ENCODE measurements around the gene HACL1.
"Not testable (repeated sequence)": the region's sequence is repeated elsewhere in the genome, so short reads cannot be mapped to it uniquely, and the experiment has no call there.

HACL1 gene

DNA sequence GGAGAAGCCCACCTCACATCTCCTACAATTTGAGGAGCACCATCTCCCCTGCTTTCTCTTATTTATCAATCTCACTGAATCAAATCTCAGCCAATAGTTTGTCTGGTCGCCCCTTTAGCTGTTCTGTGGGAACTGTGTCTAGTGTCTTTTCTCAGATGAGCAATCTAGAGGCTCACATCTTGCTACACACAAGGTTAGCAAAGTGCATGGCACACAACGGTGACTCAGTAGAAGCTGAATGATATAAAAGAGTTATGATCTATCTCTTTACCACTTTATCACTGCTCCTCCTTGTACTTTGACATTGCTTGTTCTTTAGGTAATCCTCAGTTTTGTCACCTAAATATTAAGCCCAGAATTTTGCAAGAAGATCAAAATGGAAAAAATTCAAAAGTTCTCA lies 63.0 kb downstream of the HACL1 start:
- Histone ChIP-seq H3K9ac (ENCODE audit: low read length) (no peak overlapping the region), H3K9me3 (ENCODE audit: low read length) (no peaks in the 10 kb centered on the region), H3K36me3 (ENCODE audit: insufficient read depth, low read length) (no peaks in the 10 kb centered on the region), H3K27me3 (ENCODE audit: control insufficient read depth in 1 of 2, insufficient read depth in 2 of 2, low read length in 2 of 2) (no peaks in the 10 kb centered on the region), H3K4me3 (ENCODE audit: low read depth in 1 of 2, low read length in 2 of 2) (no peak overlapping the region), H3K4me1 (ENCODE audit: insufficient read depth, low read length) (no peaks in the 10 kb centered on the region), H3K27ac (ENCODE audit: low read depth, low read length) (no peak overlapping the region)

DNA sequence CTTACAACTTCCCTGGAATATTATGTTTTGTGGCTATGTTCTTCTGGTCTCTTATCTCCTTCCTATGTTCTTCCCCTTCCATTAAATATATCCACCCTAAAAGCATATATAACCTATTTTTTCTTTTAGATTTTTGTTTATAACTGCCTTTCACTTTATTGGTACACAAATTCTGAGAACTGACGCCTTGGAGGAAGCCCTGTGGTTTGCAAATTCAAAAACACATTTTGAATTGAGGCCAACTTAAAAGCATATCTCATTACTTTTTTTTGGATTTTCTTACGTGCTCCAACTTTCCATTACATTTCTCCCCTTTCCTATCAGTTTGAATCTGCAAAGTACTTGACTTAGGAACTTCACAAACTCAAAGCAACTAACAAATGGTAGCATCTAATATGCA lies 64.5 kb downstream of the HACL1 start:
- no peaks in the 10 kb centered on the region for H3K9me3 ChIP-seq (ENCODE audit: low read length)
- no peak overlapping the region for H3K9ac ChIP-seq (ENCODE audit: low read length)
- H3K4me1 ChIP-seq (ENCODE audit: insufficient read depth, low read length), result no peaks in the 10 kb centered on the region
- no peaks in the 10 kb centered on the region for H3K27me3 ChIP-seq (ENCODE audit: control insufficient read depth in 1 of 2, insufficient read depth in 2 of 2, low read length in 2 of 2)
- H3K4me3 ChIP-seq (ENCODE audit: low read depth in 1 of 2, low read length in 2 of 2), result no peak overlapping the region
- no peak overlapping the region for H3K27ac ChIP-seq (ENCODE audit: low read depth, low read length)
- no peaks in the 10 kb centered on the region for H3K36me3 ChIP-seq (ENCODE audit: insufficient read depth, low read length)

DNA sequence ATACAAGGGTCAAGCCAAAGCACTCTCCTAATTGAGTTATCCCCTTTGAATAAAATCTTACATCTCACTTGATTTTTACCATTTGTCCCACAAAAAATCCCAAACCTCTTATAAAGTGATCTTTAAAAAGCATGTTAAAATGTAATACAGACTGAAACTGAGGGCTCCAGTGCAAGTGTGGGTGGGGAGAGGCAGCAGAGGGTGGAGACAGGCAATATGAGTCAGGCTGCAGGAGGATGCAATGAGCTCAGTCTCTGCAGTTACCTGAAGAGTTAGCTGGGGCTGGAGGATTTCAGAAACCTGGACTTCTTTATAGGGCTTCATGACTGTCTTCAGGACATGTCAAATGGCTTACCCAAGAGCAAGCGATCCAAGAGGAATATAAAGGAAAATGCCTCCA lies 65.6 kb downstream of the HACL1 start:
- Histone ChIP-seq H3K4me3 (ENCODE audit: low read depth in 1 of 2, low read length in 2 of 2) (no peak overlapping the region), H3K36me3 (ENCODE audit: insufficient read depth, low read length) (no peaks in the 10 kb centered on the region), H3K27me3 (ENCODE audit: control insufficient read depth in 1 of 2, insufficient read depth in 2 of 2, low read length in 2 of 2) (no peaks in the 10 kb centered on the region), H3K4me1 (ENCODE audit: insufficient read depth, low read length) (no peaks in the 10 kb centered on the region), H3K9me3 (ENCODE audit: low read length) (no peaks in the 10 kb centered on the region), H3K27ac (ENCODE audit: low read depth, low read length) (no peak overlapping the region), H3K9ac (ENCODE audit: low read length) (no peak overlapping the region)

DNA sequence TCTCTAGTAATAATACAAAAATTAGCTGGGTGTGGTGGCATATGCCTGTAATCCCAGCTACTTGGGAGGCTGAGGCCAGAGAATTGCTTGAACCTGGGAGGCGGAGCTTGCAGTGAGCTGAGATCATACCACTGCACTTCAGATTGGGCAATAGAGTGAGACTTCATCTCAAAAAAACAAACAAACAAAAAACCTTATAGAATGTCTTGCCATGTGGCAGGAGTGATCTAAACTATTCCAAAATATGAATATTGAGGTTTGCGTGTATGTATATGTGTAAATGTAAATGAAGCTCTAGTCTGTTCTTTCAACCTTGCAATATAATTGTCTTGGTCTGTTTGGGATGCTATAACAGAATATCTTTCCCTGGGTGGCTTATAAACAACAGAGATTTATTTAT lies 68.8 kb downstream of the HACL1 start:
- H3K27me3 ChIP-seq (ENCODE audit: control insufficient read depth in 1 of 2, insufficient read depth in 2 of 2, low read length in 2 of 2); H3K4me1 ChIP-seq (ENCODE audit: insufficient read depth, low read length); H3K9me3 ChIP-seq (ENCODE audit: low read length); H3K36me3 ChIP-seq (ENCODE audit: insufficient read depth, low read length); H3K4me3 ChIP-seq (ENCODE audit: low read depth in 1 of 2, low read length in 2 of 2); H3K27ac ChIP-seq (ENCODE audit: low read depth, low read length); H3K9ac ChIP-seq (ENCODE audit: low read length): not testable (repeated sequence)

DNA sequence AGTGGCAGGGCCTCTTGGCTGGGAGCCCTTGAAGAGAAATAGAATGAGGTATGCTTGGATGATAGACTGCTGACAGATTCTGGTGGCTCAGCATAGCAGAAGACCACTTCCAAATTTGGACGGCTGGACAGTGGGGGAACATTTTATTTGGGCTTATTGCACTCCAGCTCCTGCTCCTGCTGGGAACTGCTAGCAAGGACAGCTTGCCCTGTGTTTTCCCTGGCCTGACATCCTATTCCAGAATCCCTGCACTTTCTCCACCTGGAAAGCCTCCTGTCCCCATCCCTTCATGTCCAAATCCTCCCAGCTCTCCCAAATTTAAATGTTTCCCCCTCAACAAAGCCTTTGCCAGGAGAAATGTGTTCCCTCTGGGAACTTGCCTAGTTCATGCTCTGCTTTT lies 70.0 kb downstream of the HACL1 start:
- Histone ChIP-seq H3K36me3 (ENCODE audit: insufficient read depth, low read length) (no peaks in the 10 kb centered on the region), H3K4me3 (ENCODE audit: low read depth in 1 of 2, low read length in 2 of 2) (no peak overlapping the region), H3K27me3 (ENCODE audit: control insufficient read depth in 1 of 2, insufficient read depth in 2 of 2, low read length in 2 of 2) (no peaks in the 10 kb centered on the region), H3K9me3 (ENCODE audit: low read length) (no peaks in the 10 kb centered on the region), H3K4me1 (ENCODE audit: insufficient read depth, low read length) (no peaks in the 10 kb centered on the region), H3K27ac (ENCODE audit: low read depth, low read length) (no peak overlapping the region), H3K9ac (ENCODE audit: low read length) (no peak overlapping the region)

DNA sequence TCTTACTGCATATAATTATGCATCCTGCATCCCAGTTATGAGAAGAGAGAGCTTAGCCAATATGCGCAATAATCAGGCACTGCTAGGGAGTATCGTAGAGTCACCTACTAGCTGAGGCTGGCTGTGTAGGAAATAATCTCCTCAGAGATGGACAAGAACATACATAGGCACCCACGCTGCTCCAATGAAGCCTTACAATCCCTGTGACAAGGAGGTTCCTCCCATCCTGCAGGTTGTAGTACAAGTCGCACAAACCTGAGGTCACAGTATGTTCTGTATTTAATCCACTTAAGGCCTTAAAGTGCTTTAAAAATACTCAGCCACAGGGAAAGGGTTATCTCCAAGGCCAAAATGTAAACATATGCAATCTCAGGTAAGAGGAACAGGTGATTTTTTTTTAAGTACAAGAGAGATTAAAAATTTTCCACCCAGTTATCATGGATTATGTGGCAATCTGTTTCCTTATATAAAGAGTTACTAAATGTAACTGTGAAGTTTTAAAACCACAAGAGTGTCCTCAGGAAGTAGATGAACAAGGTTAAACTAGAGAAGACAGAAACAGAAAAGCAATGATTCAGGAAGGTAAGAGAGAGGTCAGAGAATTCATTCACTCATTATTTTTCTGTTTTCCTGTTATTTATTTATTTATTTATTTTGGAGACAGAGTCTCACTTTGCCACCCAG lies 72.4 kb downstream of the HACL1 start:
- Histone ChIP-seq H3K9me3 (ENCODE audit: low read length) (no peaks in the 10 kb centered on the region), H3K4me3 (ENCODE audit: low read depth in 1 of 2, low read length in 2 of 2) (no peak overlapping the region), H3K27ac (ENCODE audit: low read depth, low read length) (no peak overlapping the region), H3K9ac (ENCODE audit: low read length) (no peak overlapping the region), H3K4me1 (ENCODE audit: insufficient read depth, low read length) (no peaks in the 10 kb centered on the region), H3K27me3 (ENCODE audit: control insufficient read depth in 1 of 2, insufficient read depth in 2 of 2, low read length in 2 of 2) (no peaks in the 10 kb centered on the region), H3K36me3 (ENCODE audit: insufficient read depth, low read length) (no peaks in the 10 kb centered on the region)

DNA sequence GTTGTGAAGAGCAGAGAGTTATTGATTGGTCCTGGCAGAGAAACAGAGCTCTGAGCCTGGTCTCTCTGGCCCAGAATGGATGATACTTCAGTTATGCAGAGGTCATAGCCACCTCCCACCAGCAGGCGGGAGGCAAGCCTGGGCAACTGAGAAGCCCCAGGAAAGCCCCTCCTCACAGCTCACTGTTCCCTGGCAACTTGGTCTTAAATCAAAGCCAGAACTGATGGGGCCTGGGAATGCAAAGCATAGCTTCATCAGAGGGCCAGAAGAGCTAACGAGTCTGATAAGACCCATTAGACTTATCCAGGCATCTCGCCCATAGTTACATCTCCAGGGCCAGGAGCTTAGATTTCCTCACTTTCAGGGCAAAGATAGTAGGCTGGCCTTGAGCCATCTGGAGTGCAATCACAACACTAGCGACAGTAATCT lies 74.3 kb downstream of the HACL1 start:
- Histone ChIP-seq H3K27ac (ENCODE audit: low read depth, low read length) (no peak overlapping the region), H3K9ac (ENCODE audit: low read length) (no peak overlapping the region), H3K4me3 (ENCODE audit: low read depth in 1 of 2, low read length in 2 of 2) (no peak overlapping the region), H3K4me1 (ENCODE audit: insufficient read depth, low read length) (peaks cover 1% of the 10 kb centered on the region), H3K36me3 (ENCODE audit: insufficient read depth, low read length) (no peaks in the 10 kb centered on the region), H3K9me3 (ENCODE audit: low read length) (no peaks in the 10 kb centered on the region), H3K27me3 (ENCODE audit: control insufficient read depth in 1 of 2, insufficient read depth in 2 of 2, low read length in 2 of 2) (no peaks in the 10 kb centered on the region)

DNA sequence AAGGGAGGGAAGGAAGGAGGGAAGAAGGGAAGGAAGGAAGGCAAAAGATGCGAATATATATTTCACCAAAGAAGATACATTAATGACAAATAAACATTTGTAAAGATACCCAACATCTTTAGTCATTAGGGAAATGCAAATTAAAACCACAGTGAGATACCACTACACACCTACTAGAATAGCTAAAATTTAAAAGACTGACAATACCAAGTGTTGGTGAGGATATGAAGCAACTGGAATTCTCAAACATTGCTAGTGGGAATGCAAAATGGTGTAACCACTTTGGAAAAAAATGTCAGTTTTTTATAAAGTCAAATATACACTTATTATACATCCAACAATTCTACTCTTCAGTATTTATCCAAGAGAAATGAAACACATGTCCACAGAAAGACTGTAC lies 75.6 kb downstream of the HACL1 start:
- H3K4me3 ChIP-seq (ENCODE audit: low read depth in 1 of 2, low read length in 2 of 2), result no peak overlapping the region
- H3K9ac ChIP-seq (ENCODE audit: low read length), result no peak overlapping the region
- H3K4me1 ChIP-seq (ENCODE audit: insufficient read depth, low read length), result peaks cover 7% of the 10 kb centered on the region
- H3K9me3 ChIP-seq (ENCODE audit: low read length), result no peaks in the 10 kb centered on the region
- no peaks in the 10 kb centered on the region for H3K27me3 ChIP-seq (ENCODE audit: control insufficient read depth in 1 of 2, insufficient read depth in 2 of 2, low read length in 2 of 2)
- H3K27ac ChIP-seq (ENCODE audit: low read depth, low read length), result no peak overlapping the region
- H3K36me3 ChIP-seq (ENCODE audit: insufficient read depth, low read length), result no peaks in the 10 kb centered on the region

DNA sequence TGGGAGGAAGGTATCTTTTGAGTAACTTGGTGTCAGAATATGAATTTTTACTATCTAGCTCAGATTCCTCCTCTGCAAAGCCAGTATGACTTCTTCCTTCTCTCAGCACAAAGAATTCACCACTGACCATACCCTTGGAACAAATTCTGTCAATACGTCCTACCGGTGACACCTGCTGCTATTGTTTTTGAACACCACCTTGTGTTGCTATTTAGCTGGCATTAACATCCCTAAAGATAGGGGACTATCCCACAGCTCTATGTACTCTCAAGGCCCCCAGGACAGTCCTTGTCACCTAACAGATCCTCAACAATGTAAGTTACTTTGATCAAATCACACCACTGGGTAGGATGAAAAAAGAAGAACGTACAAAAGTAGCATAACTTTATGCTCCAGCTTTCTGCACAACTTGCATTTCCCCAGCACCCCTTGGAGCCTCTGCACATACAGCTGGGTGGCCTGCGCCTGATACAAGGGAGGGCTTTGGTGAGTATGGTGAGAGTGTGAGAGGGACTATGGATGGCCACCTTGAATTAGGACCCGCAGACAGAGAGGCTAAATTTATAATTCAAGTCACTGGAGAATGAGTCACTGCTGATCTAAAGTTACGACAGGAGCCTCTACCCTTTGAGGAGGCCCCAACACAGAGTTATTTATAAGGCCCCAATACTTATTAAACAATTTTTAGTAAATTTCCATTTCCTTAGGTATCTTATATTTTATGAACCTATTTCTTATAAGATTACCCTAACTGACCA lies 77.5 kb downstream of the HACL1 start:
- Histone ChIP-seq H3K27ac (ENCODE audit: low read depth, low read length) (no peak overlapping the region), H3K36me3 (ENCODE audit: insufficient read depth, low read length) (no peaks in the 10 kb centered on the region), H3K9me3 (ENCODE audit: low read length) (no peaks in the 10 kb centered on the region), H3K27me3 (ENCODE audit: control insufficient read depth in 1 of 2, insufficient read depth in 2 of 2, low read length in 2 of 2) (no peaks in the 10 kb centered on the region), H3K4me1 (ENCODE audit: insufficient read depth, low read length) (peaks cover 14% of the 10 kb centered on the region), H3K4me3 (ENCODE audit: low read depth in 1 of 2, low read length in 2 of 2) (no peak overlapping the region), H3K9ac (ENCODE audit: low read length) (no peak overlapping the region)

DNA sequence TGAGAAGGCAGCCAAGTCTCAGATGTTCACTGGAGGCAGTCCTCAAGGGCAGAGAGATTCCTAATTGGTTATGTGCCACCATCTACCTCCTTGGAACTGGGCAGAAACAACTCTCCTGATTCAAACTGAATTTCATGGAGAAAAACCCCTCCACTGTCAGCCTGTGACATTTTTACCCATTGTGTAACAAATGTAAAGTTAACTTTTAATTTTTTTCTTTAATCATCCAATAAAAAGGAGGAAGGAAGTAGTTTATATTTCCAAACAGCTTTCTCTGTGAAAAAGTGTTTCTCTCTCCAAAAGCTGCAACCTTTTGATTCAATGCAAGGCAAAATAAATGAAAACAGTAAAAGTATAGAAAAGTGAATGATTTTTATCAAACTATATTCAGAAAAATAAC lies 79.4 kb downstream of the HACL1 start:
- H3K36me3 ChIP-seq (ENCODE audit: insufficient read depth, low read length), result no peaks in the 10 kb centered on the region
- peaks cover 14% of the 10 kb centered on the region for H3K4me1 ChIP-seq (ENCODE audit: insufficient read depth, low read length)
- no peaks in the 10 kb centered on the region for H3K9me3 ChIP-seq (ENCODE audit: low read length)
- H3K4me3 ChIP-seq (ENCODE audit: low read depth in 1 of 2, low read length in 2 of 2), result no peak overlapping the region
- no peak overlapping the region for H3K27ac ChIP-seq (ENCODE audit: low read depth, low read length)
- H3K9ac ChIP-seq (ENCODE audit: low read length), result no peak overlapping the region
- H3K27me3 ChIP-seq (ENCODE audit: control insufficient read depth in 1 of 2, insufficient read depth in 2 of 2, low read length in 2 of 2), result no peaks in the 10 kb centered on the region

DNA sequence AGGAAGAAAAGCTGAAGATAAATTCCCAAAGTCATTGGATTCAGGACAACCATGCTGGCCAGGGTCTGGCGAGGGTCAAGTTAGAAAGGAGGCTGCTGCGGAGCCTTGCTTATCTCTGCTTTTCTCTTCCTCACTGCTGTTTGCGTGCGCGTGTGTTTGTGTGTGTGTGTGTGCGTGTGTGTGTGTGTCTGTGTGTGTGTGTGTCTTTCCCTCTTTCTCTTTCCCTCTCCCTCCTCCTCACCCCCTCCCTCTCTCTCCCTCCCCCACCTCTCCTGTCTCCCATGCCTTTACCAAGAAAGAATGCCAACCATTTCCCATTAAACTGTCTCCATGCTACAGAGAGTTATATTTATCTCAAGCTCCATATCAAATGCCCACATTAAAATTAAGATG lies 79.8 kb downstream of the HACL1 start, which contains the start of gene COLQ:
TSS of gene COLQ (minus strand) at position 134 of the 393 bp plus-strand sequence. CDS start at position 53, 81 bp downstream.
- H3K9me3 ChIP-seq (ENCODE audit: low read length), result no peaks in the 10 kb centered on the region
- no peak within 1 kb of the TSS for H3K27ac ChIP-seq (ENCODE audit: low read depth, low read length)
- H3K36me3 ChIP-seq (ENCODE audit: insufficient read depth, low read length), result no peaks in the 10 kb centered on the region
- H3K4me3 ChIP-seq (ENCODE audit: low read depth in 1 of 2, low read length in 2 of 2), result no peak within 1 kb of the TSS
- no peaks in the 10 kb centered on the region for H3K27me3 ChIP-seq (ENCODE audit: control insufficient read depth in 1 of 2, insufficient read depth in 2 of 2, low read length in 2 of 2)
- H3K4me1 ChIP-seq (ENCODE audit: insufficient read depth, low read length), result peaks cover 14% of the 10 kb centered on the region
- no peak within 1 kb of the TSS for H3K9ac ChIP-seq (ENCODE audit: low read length)
